Endothelial cell (in vitro differentiated cells): ENCODE results near the gene ATP11B. TPM values are rescaled to one million over a fixed set of nuclear protein-coding genes. Genes with fewer than 3 reads are reported as not detected.

ENCODE experiments used
- DNase-seq: peaks from one replicate; pipeline ENCODE4 v3.0.0; 2021; ENCODE audit warnings: low spot score
- H3K27ac Mint-ChIP-seq: one replicate; pipeline ENCODE4 v1.8.0; 2021; ENCODE audit warnings: mixed read lengths, inconsistent platforms; ENCODE audit not compliant: unreplicated experiment
- H3K27me3 Mint-ChIP-seq: one replicate; pipeline ENCODE4 v1.8.0; 2021; ENCODE audit warnings: mild to moderate bottlenecking, moderate library complexity, mixed read lengths, inconsistent platforms; ENCODE audit not compliant: unreplicated experiment
- H3K36me3 Mint-ChIP-seq: one replicate; pipeline ENCODE4 v1.8.0; 2021; ENCODE audit warnings: mild to moderate bottlenecking, low read depth, mixed read lengths, inconsistent platforms; ENCODE audit not compliant: unreplicated experiment
- H3K4me1 Mint-ChIP-seq: one replicate; pipeline ENCODE4 v1.8.0; 2021; ENCODE audit warnings: mild to moderate bottlenecking, mixed read lengths, inconsistent platforms; ENCODE audit not compliant: unreplicated experiment
- H3K4me3 Mint-ChIP-seq: one replicate; pipeline ENCODE4 v1.8.0; 2021; ENCODE audit warnings: mild to moderate bottlenecking, mixed read lengths, inconsistent platforms; ENCODE audit not compliant: unreplicated experiment
- H3K9me3 Mint-ChIP-seq: one replicate; pipeline ENCODE4 v1.8.0; 2021; ENCODE audit warnings: mixed read lengths, inconsistent platforms; ENCODE audit not compliant: unreplicated experiment
- CTCF ChIP-seq: fragments of 200-600 bp; sonication (generic); IDR thresholded peaks from one replicate; pipeline ENCODE4 v1.5.0; 2021; ENCODE audit warnings: antibody characterized with exemption; ENCODE audit not compliant: unreplicated experiment
- total RNA-seq: library from RNA; stranded (reverse); fragmentation: NEBNext Ultra II Directional; extraction: Animal tissue kit (Norgen Biotek cat#: 25700); gene quantifications from one replicate; pipeline ENCODE4 v1.2.1, GENCODE V29; 2021; ENCODE audit not compliant: unreplicated experiment

ATP11B gene
- total RNA-seq, 1 donor from 2014 or later = 45.3 TPM

GRCh38 chr3:182912474-182912873 lies 119.2 kb downstream of the ATP11B start:
- H3K9me3 Mint-ChIP-seq = no peaks in the 10 kb centered on the region
- H3K27ac Mint-ChIP-seq = peak overlapping the region; percentile 6
- H3K27me3 Mint-ChIP-seq = no peaks in the 10 kb centered on the region
- no peak overlapping the region for H3K4me3 Mint-ChIP-seq
- H3K36me3 Mint-ChIP-seq = no peaks in the 10 kb centered on the region
- no peaks in the 10 kb centered on the region for H3K4me1 Mint-ChIP-seq
- no peak for TF ChIP-seq CTCF
- no peak for DNase-seq

GRCh38 chr3:182913889-182914288 lies 120.6 kb downstream of the ATP11B start:
- no peaks in the 10 kb centered on the region for H3K36me3 Mint-ChIP-seq
- H3K27me3 Mint-ChIP-seq = no peaks in the 10 kb centered on the region
- no peaks in the 10 kb centered on the region for H3K4me1 Mint-ChIP-seq
- H3K4me3 Mint-ChIP-seq = no peak overlapping the region
- no peak overlapping the region for H3K27ac Mint-ChIP-seq
- no peaks in the 10 kb centered on the region for H3K9me3 Mint-ChIP-seq
- DNase-seq = no peak
- TF ChIP-seq CTCF = no peak

- Mint-ChIP-seq H3K4me1 (no peaks in the 10 kb centered on the region), H3K36me3 (no peaks in the 10 kb centered on the region), H3K27me3 (no peaks in the 10 kb centered on the region), H3K27ac (no peak overlapping the region), H3K9me3 (no peaks in the 10 kb centered on the region), H3K4me3 (no peak overlapping the region)
- TF ChIP-seq CTCF = no peak
- no peak for DNase-seq
Observed at GRCh38 chr3:182914341-182914740, 121.0 kb downstream of the ATP11B start.

- no peak for TF ChIP-seq CTCF
- Mint-ChIP-seq H3K36me3 (no peaks in the 10 kb centered on the region), H3K27ac (no peak overlapping the region), H3K27me3 (no peaks in the 10 kb centered on the region), H3K9me3 (no peaks in the 10 kb centered on the region), H3K4me3 (no peak overlapping the region), H3K4me1 (peaks cover 3% of the 10 kb centered on the region)
- no peak for DNase-seq
Observed at GRCh38 chr3:182917134-182917533, 123.8 kb downstream of the ATP11B start.

GRCh38 chr3:182919866-182920357 lies 126.6 kb downstream of the ATP11B start:
- no peak overlapping the region for H3K4me3 Mint-ChIP-seq
- no peak for TF ChIP-seq CTCF
- no peaks in the 10 kb centered on the region for H3K27me3 Mint-ChIP-seq
- no peaks in the 10 kb centered on the region for H3K36me3 Mint-ChIP-seq
- peaks cover 3% of the 10 kb centered on the region for H3K4me1 Mint-ChIP-seq
- no peak overlapping the region for H3K27ac Mint-ChIP-seq
- DNase-seq = no peak
- H3K9me3 Mint-ChIP-seq = no peaks in the 10 kb centered on the region
